HepG2 (cell line): ENCODE results near the gene IP6K3. TPM values are rescaled to one million over a fixed set of nuclear protein-coding genes. Genes with fewer than 3 reads are reported as not detected.

Experiments used
- ATAC-seq: fragments of 200-7000 bp; cut with Tn5 transposase; 3 replicates; pipeline ENCODE4 v1.9.1; 2020; ENCODE audit warnings: mild to moderate bottlenecking, moderate library complexity
- BruUV-seq: library from RNA; stranded (reverse); fragments of 400-500 nt; replicated peaks from 2 replicates; lab custom pipeline; 2021; lab: Mats Ljungman, UMichigan
- CTCF ChIA-PET: fragments of 300-600 bp; formaldehyde crosslinking; extraction: SDS; loops from one replicate; lab custom pipeline; 2021; ENCODE audit warnings: low total read pairs, inconsistent platforms, low intra/inter-chr PET ratio; lab: Yijun Ruan, JAX
- POLR2A ChIA-PET: fragments of 350-600 bp; sonication (Branson Sonifier 250); formaldehyde crosslinking; loops from one replicate; lab custom pipeline; 2020; ENCODE audit warnings: antibody characterized with exemption, inconsistent platforms; lab: Yijun Ruan, JAX
- DNase-seq: peaks from one replicate; pipeline ENCODE4 v3.0.0-alpha.2; 2015; ENCODE audit warnings: low spot score
- FAIRE-seq: peaks from 3 replicates; lab custom pipeline; 2011; peaks lifted over from hg19 to GRCh38; lab: Jason Lieb, UNC
- H2AFZ ChIP-seq: one replicate; pipeline ENCODE4 v1.6.1; 2011; ENCODE audit warnings: low read length, inconsistent platforms
- H3K27ac ChIP-seq: fragments of 300-600 bp; 3 replicates; pipeline ENCODE4 v1.8.0; 2011; ENCODE audit warnings: mixed run types, mild to moderate bottlenecking, mixed read lengths, low read length, inconsistent platforms; ENCODE audit not compliant: insufficient read depth; ENCODE audit errors: extremely low read length
- H3K27me3 ChIP-seq, 2 experiments: fragments of 200-600 bp in 1 of 2; 2 replicates in 1 of 2; 3 replicates in 1 of 2; pipeline versions ENCODE4 v1.6.0 to v1.8.0; 2011; ENCODE audit warnings: low read length in 2 of 2, mild to moderate bottlenecking in 2 of 2, moderate library complexity in 2 of 2, inconsistent platforms in 1 of 2; ENCODE audit not compliant: insufficient read depth in 2 of 2, control insufficient read depth in 1 of 2
- H3K36me3 ChIP-seq, 2 experiments: fragments of 200-600 bp in 1 of 2; replicated peaks in 1 of 2; 2 replicates in 1 of 2; 3 replicates in 1 of 2; pipeline versions ENCODE4 v1.5.1 to v1.8.0; 2011; ENCODE audit warnings: low read length in 2 of 2, inconsistent platforms in 1 of 2; ENCODE audit not compliant: insufficient read depth in 2 of 2, control insufficient read depth in 1 of 2
- H3K4me1 ChIP-seq: 2 replicates; pipeline ENCODE4 v1.5.1; 2012; ENCODE audit warnings: low read length, inconsistent platforms; ENCODE audit not compliant: insufficient read depth
- H3K4me2 ChIP-seq: 2 replicates; pipeline ENCODE4 v1.6.0; 2011; ENCODE audit warnings: low read depth, low read length, inconsistent platforms
- H3K4me3 ChIP-seq, 3 experiments: fragments of 200-600 bp in 1 of 3; sonication (generic), shearing (Covaris generic) in 1 of 3; replicated peaks in 1 of 3; 2 replicates each; pipeline ENCODE4 v1.5.1; 2011 to 2016; ENCODE audit warnings: low read length in 3 of 3, inconsistent platforms in 2 of 3, low read depth in 2 of 3, mild to moderate bottlenecking in 2 of 3, control low read depth in 1 of 3, mixed read lengths in 1 of 3; ENCODE audit not compliant: insufficient read depth in 1 of 3
- H3K79me2 ChIP-seq: one replicate; pipeline ENCODE4 v1.6.1; 2011; ENCODE audit warnings: low read length, inconsistent platforms; ENCODE audit not compliant: insufficient read depth
- H3K9ac ChIP-seq: 2 replicates; pipeline ENCODE4 v1.6.0; 2011; ENCODE audit warnings: mild to moderate bottlenecking, low read depth, low read length, inconsistent platforms; ENCODE audit not compliant: insufficient read depth
- H3K9me3 ChIP-seq: 2 replicates; pipeline ENCODE4 v1.5.1; 2012; ENCODE audit warnings: mild to moderate bottlenecking, low read length
- H4K20me1 ChIP-seq: 2 replicates; pipeline ENCODE4 v1.6.0; 2011; ENCODE audit warnings: inconsistent platforms, mild to moderate bottlenecking, low read length, moderate library complexity; ENCODE audit not compliant: insufficient read depth
- ARNT2 ChIP-seq: sonication (generic); formaldehyde crosslinking; IDR thresholded peaks from 2 replicates; pipeline ENCODE4 v1.8.0; 2022; ENCODE audit warnings: mild to moderate bottlenecking, low read depth, missing genetic modification reagents, moderate library complexity
- DR1 ChIP-seq: sonication (generic); formaldehyde crosslinking; IDR thresholded peaks from 2 replicates; pipeline ENCODE4 v1.8.0; 2021; ENCODE audit warnings: mild to moderate bottlenecking, missing genetic modification reagents, inconsistent platforms
- HNF1B ChIP-seq: sonication (generic); formaldehyde crosslinking; IDR thresholded peaks from 2 replicates; pipeline ENCODE4 v1.5.1; 2020; ENCODE audit warnings: mild to moderate bottlenecking, moderate library complexity, missing genetic modification reagents
- MAZ ChIP-seq, 2 experiments: sonication (generic) in 1 of 2; formaldehyde crosslinking in 1 of 2; IDR thresholded peaks; 2 replicates each; pipeline versions ENCODE4 v1.5.0 to v1.6.1; 2012 to 2020; ENCODE audit warnings: low read depth in 2 of 2, mild to moderate bottlenecking in 2 of 2, borderline replicate concordance in 1 of 2, improper control_type of control experiment in 1 of 2, low read length in 1 of 2, missing genetic modification reagents in 1 of 2, moderate library complexity in 1 of 2
- MXD3 ChIP-seq: IDR thresholded peaks from 2 replicates; pipeline ENCODE4 v1.6.1; 2016; ENCODE audit warnings: mild to moderate bottlenecking, missing biosample characterization, missing genetic modification reagents
- PBX3 ChIP-seq: sonication (generic); formaldehyde crosslinking; IDR thresholded peaks from 2 replicates; pipeline ENCODE4 v1.8.1; 2023; ENCODE audit warnings: missing genetic modification reagents, inconsistent platforms, borderline replicate concordance
- PHF21A ChIP-seq: sonication (generic); formaldehyde crosslinking; IDR thresholded peaks from 2 replicates; pipeline ENCODE4 v1.5.0; 2020; ENCODE audit warnings: mild to moderate bottlenecking, missing genetic modification reagents
- PITX1 ChIP-seq: sonication (generic); formaldehyde crosslinking; IDR thresholded peaks from 2 replicates; pipeline ENCODE4 v1.5.1; 2020; ENCODE audit warnings: mild to moderate bottlenecking, missing genetic modification reagents
- REL ChIP-seq: sonication (generic); formaldehyde crosslinking; conservative IDR thresholded peaks from 2 replicates; pipeline ENCODE4 v1.8.0; 2022; ENCODE audit warnings: mild to moderate bottlenecking, missing genetic modification reagents, moderate library complexity
- SMC3 ChIP-seq: IDR thresholded peaks from 2 replicates; pipeline ENCODE4 v1.6.1; 2011; ENCODE audit warnings: low read length, improper control_type of control experiment
- SYNCRIP ChIP-seq: fragments of 200-400 bp; formaldehyde crosslinking; IDR thresholded peaks from 2 replicates; pipeline ENCODE4 v1.6.1; 2018; ENCODE audit warnings: mild to moderate bottlenecking, low read depth, low read length; ENCODE audit not compliant: insufficient read depth
- TARDBP ChIP-seq: sonication (generic); formaldehyde crosslinking; IDR thresholded peaks from 2 replicates; pipeline ENCODE4 v1.8.0; 2022; ENCODE audit warnings: mild to moderate bottlenecking, missing genetic modification reagents
- ZMAT3 ChIP-seq: sonication (generic); formaldehyde crosslinking; conservative IDR thresholded peaks from 2 replicates; pipeline ENCODE4 v1.7.0; 2021; ENCODE audit warnings: missing genetic modification reagents
- ZNF331 ChIP-seq: sonication (generic); formaldehyde crosslinking; IDR thresholded peaks from 2 replicates; pipeline ENCODE4 v1.4.0; 2020; ENCODE audit warnings: missing genetic modification reagents
- ZNF530 ChIP-seq: sonication (generic); formaldehyde crosslinking; IDR thresholded peaks from 2 replicates; pipeline ENCODE4 v1.5.0; 2020; ENCODE audit warnings: low read depth, mild to moderate bottlenecking, missing genetic modification reagents
- ZNF550 ChIP-seq: sonication (generic); formaldehyde crosslinking; IDR thresholded peaks from 2 replicates; pipeline ENCODE4 v1.4.0; 2020; ENCODE audit warnings: mild to moderate bottlenecking, missing genetic modification reagents, borderline replicate concordance
- ZNF770 ChIP-seq: sonication (generic); formaldehyde crosslinking; IDR thresholded peaks from 2 replicates; pipeline ENCODE4 v1.5.0; 2020; ENCODE audit warnings: mild to moderate bottlenecking, missing genetic modification reagents
- ZNF782 ChIP-seq: sonication (generic); formaldehyde crosslinking; IDR thresholded peaks from 2 replicates; pipeline ENCODE4 v1.4.0; 2020; ENCODE audit warnings: missing genetic modification reagents, mild to moderate bottlenecking, borderline replicate concordance
- WGBS: methylation state at CpG from one replicate; pipeline ENCODE4 v1.1.6; 2017; ENCODE audit warnings: low lambda C conversion rate; 5-methylcytosine and 5-hydroxymethylcytosine counted together
- in situ Hi-C: cut with HindIII; loops from 2 replicates; pipeline ENCODE4 v1.10.0; 2017; ENCODE audit warnings: low pct_unique_long_range_greater_than_20kb; ENCODE audit not compliant: extremely low pct_ligation_motif_present
- intact Hi-C: fragments of 100-400 bp; cut with micrococcal nuclease; formaldehyde crosslinking; loops from one replicate; pipeline ENCODE4 v1.10.0; 2022; ENCODE audit not compliant: unreplicated experiment
- polyA plus RNA-seq, 8 experiments: library from polyadenylated mRNA; depleted of rRNA in 3 of 8; stranded (reverse) in 7 of 8; unstranded in 1 of 8; fragments of >200 nt; fragmentation: Illumina TruSeq in 4 of 8; extraction: Trizol in 4 of 8; gene quantifications; 2 replicates each; pipeline versions ENCODE4 v1.2.1 to v1.2.3, GENCODE V29; 2011 to 2016; ENCODE audit warnings: low read depth in 4 of 8, missing spikeins in 1 of 8, mixed read lengths in 1 of 8; ENCODE audit not compliant: insufficient read depth in 1 of 8
- total RNA-seq, 5 experiments: library from RNA; depleted of rRNA; stranded (reverse); fragments of >200 nt; fragmentation: Illumina TruSeq; extraction: Trizol; gene quantifications; 2 replicates each; pipeline ENCODE4 v1.2.3, GENCODE V29; 2016; ENCODE audit warnings: low read depth in 1 of 5

The IP6K3 gene
- total and polyA plus RNA-seq, 2 of the 13 experiments (the other 11 are each of a cell fraction or from before 2014, with no cell fraction given) = 0.11 to 0.18 TPM

GRCh38 chr6:33768644-33769120, 22.0 kb upstream of the IP6K3 start:
- no peak overlapping the region for H2AFZ ChIP-seq
- H3K9me3 ChIP-seq = no peaks in the 10 kb centered on the region
- FAIRE-seq (peak; percentile 82), DNase-seq (peak; percentile 64), ATAC-seq (peak; percentile 89)
- no peaks in the 10 kb centered on the region; the same call in 1 of the 2 replicates for H4K20me1 ChIP-seq
- ChIA-PET POLR2A (no interaction called here), CTCF (interaction anchor here (0.6 to 1.4 kb wide), 4 partner anchors 24 to 386 kb away, joined by 3 to 11 read pairs (median 3); no protein-coding TSS in a partner anchor)
- no peak overlapping the region for H3K27ac ChIP-seq
- peaks cover 5% of the 10 kb centered on the region for H3K4me1 ChIP-seq
- 20% methylated on average over 7 of the region's 7 CpGs for WGBS
- H3K4me3 ChIP-seq = no peak overlapping the region
- H3K27me3 ChIP-seq = peaks cover 2 to 17% of the 10 kb centered on the region in 2 experiments; a peak in 3 of 5 replicates
- no peaks in the 10 kb centered on the region for H3K79me2 ChIP-seq
- peak overlapping the region; percentile 25; the same call in 1 of the 2 replicates for H3K4me2 ChIP-seq
- H3K9ac ChIP-seq = no peak overlapping the region
- peaks cover 8 to 14% of the 10 kb centered on the region in 2 experiments; a peak in 2 of 5 replicates for H3K36me3 ChIP-seq
- intact Hi-C loops = loop anchor here (1.0 kb wide), 1 partner anchor 259 kb away; no protein-coding TSS in a partner anchor
- no TSS peak for BruUV-seq
- in situ Hi-C loops = loop anchor here (10.0 kb wide), 1 partner anchor 386 kb away; no protein-coding TSS in a partner anchor
- TF ChIP-seq PBX3 = no peak
- TF ChIP-seq PITX1 (CRISPR knock-in tag) = 0 out of 2 replicates have a peak, but pooled peaks have one; percentile 12
- no peak for TF ChIP-seq MXD3 (CRISPR knock-in tag)
- TF ChIP-seq ZNF782 (CRISPR knock-in tag) = no peak
- TF ChIP-seq SYNCRIP = no peak
- peak; percentile 73 for TF ChIP-seq SMC3
- TF ChIP-seq MAZ (IDR thresholded peaks at IDR 0.05; ENCODE audit: borderline replicate concordance, low read depth, low read length) = peak; percentile 58; the same call in 1 of the 2 replicates
- TF ChIP-seq MAZ (CRISPR knock-in tag; IDR thresholded peaks at IDR 0.05; ENCODE audit: low read depth) = no peak
- no peak for TF ChIP-seq ARNT2 (CRISPR knock-in tag)
- TF ChIP-seq ZNF331 = no peak
- TF ChIP-seq ZNF550 (CRISPR knock-in tag) = no peak
- TF ChIP-seq TARDBP (CRISPR knock-in tag) = no peak
- no peak for TF ChIP-seq ZNF530 (CRISPR knock-in tag)
- no peak for TF ChIP-seq DR1 (CRISPR knock-in tag)
- TF ChIP-seq REL = no peak
- TF ChIP-seq ZMAT3 = no peak
- 0 out of 2 replicates have a peak, but pooled peaks have one; percentile 36 for TF ChIP-seq HNF1B (CRISPR knock-in tag)
- TF ChIP-seq ZNF770 = peak; percentile 57; the same call in 1 of the 2 replicates
- TF ChIP-seq PHF21A = 0 out of 2 replicates have a peak, but pooled peaks have one; percentile 2
